Fibroblast of mammary gland (primary cell): ENCODE measurements around the gene PRR20G.

Source experiments
- DNase-seq: peaks from one replicate; pipeline ENCODE4 v3.0.0-alpha.2; 2010; ENCODE audit warnings: low read depth
- H3K4me3 ChIP-seq: 2 replicates; pipeline ENCODE4 v1.5.1; 2011; ENCODE audit warnings: low read depth, mild to moderate bottlenecking, low read length, moderate library complexity; ENCODE audit not compliant: control insufficient read depth
- CTCF ChIP-seq: conservative IDR thresholded peaks from 2 replicates; pipeline ENCODE4 v1.5.1; 2011; ENCODE audit warnings: low read depth, low read length, inconsistent platforms; ENCODE audit not compliant: control insufficient read depth, insufficient read depth

The PRR20G gene

GRCh38 chr3:127261925-127262324 is 25.9 kb downstream of the PRR20G start:
- no peak for TF ChIP-seq CTCF
- no peak for DNase-seq
- H3K4me3 ChIP-seq, result no peak overlapping the region

GRCh38 chr3:127260826-127261555 is 26.9 kb downstream of the PRR20G start:
- H3K4me3 ChIP-seq, result no peak overlapping the region
- TF ChIP-seq CTCF, result no peak
- no peak for DNase-seq

- H3K4me3 ChIP-seq, result no peak overlapping the region
- DNase-seq, result no peak
- TF ChIP-seq CTCF, result no peak
Measured at GRCh38 chr3:127260416-127260815, 27.4 kb downstream of the PRR20G start.

- no peak for TF ChIP-seq CTCF
- no peak overlapping the region for H3K4me3 ChIP-seq
- no peak for DNase-seq
Measured at GRCh38 chr3:127259882-127260281, 28.0 kb downstream of the PRR20G start.

GRCh38 chr3:127258733-127259132 is 29.1 kb downstream of the PRR20G start:
- no peak for DNase-seq
- H3K4me3 ChIP-seq, result no peak overlapping the region
- no peak for TF ChIP-seq CTCF

GRCh38 chr3:127257351-127257750 is 30.5 kb downstream of the PRR20G start:
- no peak for TF ChIP-seq CTCF
- H3K4me3 ChIP-seq, result no peak overlapping the region
- no peak for DNase-seq
